K562 (cell line): Measurements from ENCODE around the gene PTPN11. TPM values are rescaled to one million over a fixed set of nuclear protein-coding genes. Genes with fewer than 3 reads are reported as not detected.

ENCODE experiments used
- ADNP ChIP-seq: fragments of 200-800 bp; sonication (Bioruptor generic); IDR thresholded peaks from 2 replicates; pipeline ENCODE4 v1.6.1; 2016; ENCODE audit warnings: missing genetic modification characterization, missing compliant biosample characterization
- BMI1 ChIP-seq: fragments of 150-350 bp; IDR thresholded peaks from 2 replicates; pipeline ENCODE4 v1.6.1; 2014; ENCODE audit warnings: low read length
- CBX3 ChIP-seq, 2 experiments: IDR thresholded peaks; 1 replicate in 1 of 2; 2 replicates in 1 of 2; pipeline ENCODE4 v1.6.1; 2012; ENCODE audit warnings: inconsistent platforms in 2 of 2, low read length in 2 of 2, borderline replicate concordance in 1 of 2, control low read depth in 1 of 2
- CHD4 ChIP-seq: fragments of 200-600 bp; sonication (generic); IDR thresholded peaks from 3 replicates; pipeline ENCODE4 v1.6.1; 2012; ENCODE audit warnings: low read depth, mild to moderate bottlenecking, mixed read lengths, low read length, inconsistent platforms; ENCODE audit not compliant: insufficient read depth, insufficient replicate concordance, poor library complexity, severe bottlenecking
- CREB1 ChIP-seq, 2 experiments: sonication (generic) in 1 of 2; formaldehyde crosslinking in 1 of 2; IDR thresholded peaks; 2 replicates each; pipeline versions ENCODE4 v1.6.1 to v1.8.0; 2012 to 2022; ENCODE audit warnings: inconsistent platforms in 1 of 2, mild to moderate bottlenecking in 1 of 2, missing genetic modification reagents in 1 of 2, moderate library complexity in 1 of 2
- FIP1L1 ChIP-seq: fragments of 200-400 bp; formaldehyde crosslinking; IDR thresholded peaks from 2 replicates; pipeline ENCODE4 v1.6.1; 2018; ENCODE audit warnings: mild to moderate bottlenecking, low read depth, low read length; ENCODE audit not compliant: poor library complexity, severe bottlenecking
- HDAC1 ChIP-seq, 2 experiments: fragments of 450-650 bp; IDR thresholded peaks; 2 replicates each; pipeline ENCODE4 v1.6.1; 2016 to 2017; ENCODE audit warnings: inconsistent platforms in 1 of 2, mild to moderate bottlenecking in 1 of 2, moderate library complexity in 1 of 2
- HDAC6 ChIP-seq: IDR thresholded peaks from 2 replicates; pipeline ENCODE4 v1.6.1; 2012; ENCODE audit warnings: low read depth, mild to moderate bottlenecking, control low read depth, inconsistent platforms, low read length, moderate library complexity
- KAT2B ChIP-seq: IDR thresholded peaks from one replicate; pipeline ENCODE4 v1.6.1; 2012; ENCODE audit warnings: low read depth, mild to moderate bottlenecking, control low read depth, inconsistent platforms, low read length, moderate library complexity
- KLF13 ChIP-seq: fragments of 450-650 bp; IDR thresholded peaks from 2 replicates; pipeline ENCODE4 v1.6.1; 2016; ENCODE audit warnings: missing genetic modification characterization, low read depth, mild to moderate bottlenecking, missing compliant biosample characterization, moderate library complexity, borderline replicate concordance
- MCM2 ChIP-seq: fragments of 450-650 bp; IDR thresholded peaks from 2 replicates; pipeline ENCODE4 v1.6.1; 2017; ENCODE audit warnings: low read depth, mild to moderate bottlenecking
- MIER1 ChIP-seq: fragments of 450-650 bp; IDR thresholded peaks from 2 replicates; pipeline ENCODE4 v1.6.1; 2016; ENCODE audit warnings: antibody characterized with exemption, mild to moderate bottlenecking, low read depth
- NCOA2 ChIP-seq, 2 experiments: fragments of 450-650 bp; IDR thresholded peaks; 2 replicates each; pipeline ENCODE4 v1.6.1; 2018; ENCODE audit warnings: mild to moderate bottlenecking in 2 of 2, moderate library complexity in 1 of 2; ENCODE audit not compliant: partially characterized antibody in 2 of 2
- NR2C1 ChIP-seq, 2 experiments: fragments of 450-650 bp; IDR thresholded peaks; 2 replicates each; pipeline ENCODE4 v1.6.1; 2017; ENCODE audit warnings: mild to moderate bottlenecking in 2 of 2, antibody characterized with exemption in 1 of 2, inconsistent platforms in 1 of 2, missing compliant biosample characterization in 1 of 2, missing genetic modification characterization in 1 of 2
- PML ChIP-seq: IDR thresholded peaks from 2 replicates; pipeline ENCODE4 v1.6.1; 2012; ENCODE audit warnings: low read length, inconsistent platforms
- PPARD ChIP-seq: fragments of 250-450 bp; sonication (Bioruptor Pico); IDR thresholded peaks from 2 replicates; pipeline ENCODE4 v1.8.0; 2022; ENCODE audit warnings: inconsistent platforms, mild to moderate bottlenecking, moderate library complexity
- RAD21 ChIP-seq, 2 experiments: fragments of 250-450 bp in 1 of 2; fragments of 450-650 bp in 1 of 2; sonication (Bioruptor Pico) in 1 of 2; formaldehyde crosslinking in 1 of 2; IDR thresholded peaks in 1 of 2; conservative IDR thresholded peaks in 1 of 2; 2 replicates each; pipeline versions ENCODE4 v1.4.0 to v1.8.0; 2020 to 2022; ENCODE audit warnings: mild to moderate bottlenecking in 2 of 2, moderate library complexity in 1 of 2
- RBM34 ChIP-seq: fragments of 200-400 bp; formaldehyde crosslinking; IDR thresholded peaks from 2 replicates; pipeline ENCODE4 v1.6.1; 2018; ENCODE audit warnings: low read length, borderline replicate concordance; ENCODE audit not compliant: insufficient read depth
- SMARCE1 ChIP-seq: fragments of 450-650 bp; IDR thresholded peaks from 2 replicates; pipeline ENCODE4 v1.7.1; 2016; ENCODE audit warnings: mild to moderate bottlenecking
- ZNF134 ChIP-seq: fragments of 250-450 bp; sonication (Bioruptor Pico); conservative IDR thresholded peaks from 2 replicates; pipeline ENCODE4 v1.4.0; 2020
- ZNF282 ChIP-seq: sonication (generic); formaldehyde crosslinking; IDR thresholded peaks from 2 replicates; pipeline ENCODE4 v1.8.1; 2023; ENCODE audit warnings: missing genetic modification reagents
- polyA plus RNA-seq, 8 experiments: library from polyadenylated mRNA; depleted of rRNA in 4 of 8; stranded (reverse) in 5 of 8; unstranded in 3 of 8; fragments of >200 nt; fragmentation: Nextera tagmentation in 2 of 8; fragmentation: Illumina TruSeq in 1 of 8; extraction: Ambion mirVana in 2 of 8; extraction: Trizol in 1 of 8; gene quantifications; 2 replicates each; pipeline versions ENCODE4 v1.2.1 to v1.2.3, GENCODE V29; 2011 to 2014; ENCODE audit warnings: inconsistent platforms in 1 of 8, missing spikeins in 1 of 8
- total RNA-seq, 7 experiments: library from RNA; depleted of rRNA in 6 of 7; stranded (reverse); fragments of >200 nt in 6 of 7; fragmentation: Illumina TruSeq in 2 of 7; extraction: Trizol in 2 of 7; gene quantifications; 2 replicates each; pipeline versions ENCODE4 v1.2.1 to v1.2.3, GENCODE V29; 2011 to 2021; ENCODE audit warnings: low replicate concordance in 1 of 7
- TF ChIP-seq, protein P1 (sequence below): fragments of 450-650 bp; formaldehyde crosslinking; IDR thresholded peaks from 2 replicates; pipeline ENCODE4 v1.4.0; 2020; ENCODE audit warnings: mild to moderate bottlenecking, moderate library complexity
- TF ChIP-seq, protein P2 (sequence below): fragments of 250-450 bp; sonication (Bioruptor Pico); IDR thresholded peaks from 2 replicates; pipeline ENCODE4 v1.8.0; 2022; ENCODE audit warnings: inconsistent platforms
- TF ChIP-seq, protein P3 (sequence below): IDR thresholded peaks from 2 replicates; pipeline ENCODE4 v1.6.1; 2011; ENCODE audit not compliant: insufficient read length; ENCODE audit errors: extremely low read depth

The PTPN11 gene
- total and polyA plus RNA-seq, 9 of the 15 experiments (the other 6 are each of a cell fraction or from before 2014, with no cell fraction given) = 22.5 to 126 (median 79.7) TPM

DNA sequence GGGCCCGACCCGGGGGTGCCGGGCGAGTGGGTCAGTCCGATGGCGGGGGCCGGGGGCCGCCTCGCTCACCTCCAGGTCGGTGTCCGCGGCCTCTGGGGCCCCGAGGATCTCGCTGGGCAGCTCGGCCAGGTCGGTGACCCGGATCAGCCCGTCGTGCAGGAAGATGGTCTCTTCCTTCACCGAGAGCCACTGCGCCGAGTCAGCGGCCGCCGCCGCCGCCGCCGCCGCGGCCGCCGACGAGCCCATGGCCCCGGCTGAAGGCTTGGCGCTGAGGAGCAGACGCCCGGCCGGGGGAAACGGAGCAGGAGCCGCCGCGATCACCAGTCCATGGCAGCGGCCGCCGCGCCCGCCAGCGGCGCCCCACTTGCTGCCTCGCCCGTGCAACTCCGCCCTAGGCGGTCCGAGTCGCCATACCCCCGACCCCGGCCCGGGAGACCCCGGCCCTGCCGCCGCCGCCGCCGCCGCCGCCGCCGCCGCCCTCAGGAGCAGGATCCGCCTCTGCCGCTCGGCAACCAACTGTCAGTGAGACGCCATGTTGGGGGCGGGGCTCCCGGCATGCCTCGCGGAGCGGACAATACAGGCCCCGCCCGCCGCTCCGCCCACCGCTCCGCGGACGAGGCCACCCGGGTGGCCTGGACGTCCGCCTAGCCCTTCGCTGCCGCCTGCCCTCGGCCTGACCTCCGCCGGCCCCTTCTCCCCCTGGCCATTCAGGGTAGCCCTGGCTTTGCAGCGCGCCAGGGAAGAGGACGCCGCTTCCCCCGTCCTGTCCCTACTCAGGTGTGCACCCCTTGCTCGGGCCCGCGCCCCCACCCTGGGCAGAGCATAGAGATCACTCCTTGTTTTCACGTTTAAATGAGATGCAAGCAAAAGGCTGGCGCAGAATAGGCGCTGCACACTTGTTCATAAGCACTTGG, 36.6 kb upstream of the PTPN11 start, which contains the start of gene HECTD4 (continued):
- TF ChIP-seq ZNF134 (CRISPR knock-in tag) (no peak), PML (peak; percentile 50; the same call in 1 of the 2 replicates), SMARCE1 (no peak), ADNP (tag) (no peak), PPARD (no peak), HDAC1 (IDR thresholded peaks at IDR 0.05) (peak in 1 of 2 experiments; percentile 81; a peak in 2 of 4 replicates), RAD21 (CRISPR knock-in tag; conservative IDR thresholded peaks at IDR 0.05 in 1 of 2, IDR thresholded peaks at IDR 0.05 in 1 of 2) (no peak), ZNF282 (no peak), KAT2B (no peak), RBM34 (no peak), MCM2 (no peak), MIER1 (no peak), CREB1 (IDR thresholded peaks at IDR 0.05) (peak; percentile 22; the same call in 1 of the 2 replicates), CREB1 (CRISPR knock-in tag; IDR thresholded peaks at IDR 0.05) (no peak), NR2C1 (IDR thresholded peaks at IDR 0.05) (no peak), NR2C1 (tag; IDR thresholded peaks at IDR 0.05) (no peak), KLF13 (peak; percentile 81; the same call in 1 of the 2 replicates), HDAC6 (no peak), NCOA2 (IDR thresholded peaks at IDR 0.05; ENCODE audit: partially characterized antibody in 2 of 2) (no peak), BMI1 (no peak), CBX3 (IDR thresholded peaks at IDR 0.05; ENCODE audit: borderline replicate concordance in 1 of 2, low read length in 2 of 2) (no peak), FIP1L1 (no peak), CHD4 (no peak)
- TF ChIP-seq, protein P1, sequence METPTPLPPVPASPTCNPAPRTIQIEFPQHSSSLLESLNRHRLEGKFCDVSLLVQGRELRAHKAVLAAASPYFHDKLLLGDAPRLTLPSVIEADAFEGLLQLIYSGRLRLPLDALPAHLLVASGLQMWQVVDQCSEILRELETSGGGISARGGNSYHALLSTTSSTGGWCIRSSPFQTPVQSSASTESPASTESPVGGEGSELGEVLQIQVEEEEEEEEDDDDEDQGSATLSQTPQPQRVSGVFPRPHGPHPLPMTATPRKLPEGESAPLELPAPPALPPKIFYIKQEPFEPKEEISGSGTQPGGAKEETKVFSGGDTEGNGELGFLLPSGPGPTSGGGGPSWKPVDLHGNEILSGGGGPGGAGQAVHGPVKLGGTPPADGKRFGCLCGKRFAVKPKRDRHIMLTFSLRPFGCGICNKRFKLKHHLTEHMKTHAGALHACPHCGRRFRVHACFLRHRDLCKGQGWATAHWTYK = peak; percentile 74; the same call in 1 of the 2 replicates
- TF ChIP-seq, protein P2, sequence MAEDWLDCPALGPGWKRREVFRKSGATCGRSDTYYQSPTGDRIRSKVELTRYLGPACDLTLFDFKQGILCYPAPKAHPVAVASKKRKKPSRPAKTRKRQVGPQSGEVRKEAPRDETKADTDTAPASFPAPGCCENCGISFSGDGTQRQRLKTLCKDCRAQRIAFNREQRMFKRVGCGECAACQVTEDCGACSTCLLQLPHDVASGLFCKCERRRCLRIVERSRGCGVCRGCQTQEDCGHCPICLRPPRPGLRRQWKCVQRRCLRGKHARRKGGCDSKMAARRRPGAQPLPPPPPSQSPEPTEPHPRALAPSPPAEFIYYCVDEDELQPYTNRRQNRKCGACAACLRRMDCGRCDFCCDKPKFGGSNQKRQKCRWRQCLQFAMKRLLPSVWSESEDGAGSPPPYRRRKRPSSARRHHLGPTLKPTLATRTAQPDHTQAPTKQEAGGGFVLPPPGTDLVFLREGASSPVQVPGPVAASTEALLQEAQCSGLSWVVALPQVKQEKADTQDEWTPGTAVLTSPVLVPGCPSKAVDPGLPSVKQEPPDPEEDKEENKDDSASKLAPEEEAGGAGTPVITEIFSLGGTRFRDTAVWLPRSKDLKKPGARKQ (CRISPR knock-in tag) = no peak
- TF ChIP-seq, protein P3, sequence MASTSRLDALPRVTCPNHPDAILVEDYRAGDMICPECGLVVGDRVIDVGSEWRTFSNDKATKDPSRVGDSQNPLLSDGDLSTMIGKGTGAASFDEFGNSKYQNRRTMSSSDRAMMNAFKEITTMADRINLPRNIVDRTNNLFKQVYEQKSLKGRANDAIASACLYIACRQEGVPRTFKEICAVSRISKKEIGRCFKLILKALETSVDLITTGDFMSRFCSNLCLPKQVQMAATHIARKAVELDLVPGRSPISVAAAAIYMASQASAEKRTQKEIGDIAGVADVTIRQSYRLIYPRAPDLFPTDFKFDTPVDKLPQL = no peak
